IPS-18c (cell line): ENCODE data around the gene CXCL17.
"Not testable (repeated sequence)": the region's sequence is repeated elsewhere in the genome, so short reads cannot be mapped to it uniquely, and the experiment has no call there.

Source experiments
- H3K4me3 ChIP-seq: 2 replicates; pipeline ENCODE4 v1.7.0; 2013; ENCODE audit warnings: low read depth, mild to moderate bottlenecking, low read length, moderate library complexity; ENCODE audit not compliant: insufficient read depth
- H3K9me3 ChIP-seq: one replicate; pipeline ENCODE4 v1.6.1; 2013; ENCODE audit warnings: mild to moderate bottlenecking, low read length, moderate library complexity; ENCODE audit not compliant: control insufficient read depth, insufficient read depth

CXCL17 gene, protein sequence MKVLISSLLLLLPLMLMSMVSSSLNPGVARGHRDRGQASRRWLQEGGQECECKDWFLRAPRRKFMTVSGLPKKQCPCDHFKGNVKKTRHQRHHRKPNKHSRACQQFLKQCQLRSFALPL

DNA sequence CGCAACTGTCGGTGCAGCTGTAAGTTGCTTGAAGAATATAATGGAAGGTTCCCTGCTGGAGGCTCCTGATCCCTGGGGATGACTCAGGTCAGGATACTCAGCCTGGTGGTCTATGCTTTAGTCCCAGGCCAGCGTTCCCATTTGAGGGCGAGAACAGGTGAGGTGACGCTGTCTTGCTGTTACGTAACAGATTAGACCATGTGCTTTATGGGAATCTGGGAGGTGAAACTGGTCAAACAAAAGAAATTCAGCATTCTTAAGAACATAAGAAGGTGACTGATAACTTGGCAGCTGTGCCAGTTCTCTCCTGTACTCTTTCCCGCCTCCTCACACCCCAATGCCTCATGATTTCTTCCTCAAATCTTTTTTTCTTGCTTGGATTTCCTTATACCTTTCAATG, at the start of gene CXCL17:
Gene CXCL17, minus strand, starts transcription at position 114 of the 400 bp plus-strand sequence. CDS start 114 bp downstream, outside the sequence.
- Histone ChIP-seq H3K4me3 (no peak within 1 kb of the TSS; the same call in 1 of the 2 replicates), H3K9me3 (no peaks in the 10 kb centered on the region)

DNA sequence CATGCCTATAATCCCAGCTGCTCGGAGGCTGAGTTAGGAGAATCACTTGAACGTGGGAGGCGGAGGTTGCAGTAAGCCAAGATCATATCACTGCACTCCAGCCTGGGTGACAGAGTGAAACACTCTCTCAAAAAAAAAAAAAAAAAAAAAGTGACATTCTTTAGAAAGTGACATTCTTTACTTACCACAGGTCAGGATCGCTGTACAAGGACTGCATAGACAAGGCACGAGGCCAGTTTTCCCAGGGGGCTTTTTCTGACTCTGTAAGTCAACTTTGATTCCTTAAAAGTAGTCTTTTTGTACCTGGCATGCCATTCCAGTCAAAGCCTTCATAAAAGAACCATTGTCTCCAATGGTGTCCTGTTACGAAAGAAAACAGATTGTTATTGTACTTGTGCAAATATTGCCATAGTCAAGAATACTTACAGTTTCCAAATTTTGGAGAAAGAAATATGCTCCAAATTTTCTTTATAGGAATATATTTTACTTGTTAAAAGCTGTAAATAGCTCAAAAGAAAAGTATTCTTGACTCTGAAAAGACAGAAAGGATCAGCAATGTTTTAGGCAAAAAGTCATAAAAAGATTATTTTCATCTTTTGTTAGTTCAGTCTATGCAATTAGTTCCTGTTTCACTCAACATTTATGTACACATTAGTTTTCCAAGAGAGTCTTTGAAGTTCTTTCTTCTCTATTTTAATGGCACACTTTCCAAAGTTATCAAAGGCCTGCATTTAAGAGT, 46.2 kb upstream of the CXCL17 start:
- Histone ChIP-seq H3K9me3 (no peaks in the 10 kb centered on the region), H3K4me3 (no peak overlapping the region)

GRCh38 chr19:42487798-42488178, 45.0 kb upstream of the CXCL17 start:
- no peak overlapping the region for H3K4me3 ChIP-seq
- H3K9me3 ChIP-seq: no peaks in the 10 kb centered on the region

GRCh38 chr19:42487032-42487797, 44.5 kb upstream of the CXCL17 start:
- Histone ChIP-seq H3K4me3 (no peak overlapping the region), H3K9me3 (no peaks in the 10 kb centered on the region)

GRCh38 chr19:42485036-42485435, 42.3 kb upstream of the CXCL17 start:
- H3K4me3 ChIP-seq, H3K9me3 ChIP-seq: not testable (repeated sequence)

DNA sequence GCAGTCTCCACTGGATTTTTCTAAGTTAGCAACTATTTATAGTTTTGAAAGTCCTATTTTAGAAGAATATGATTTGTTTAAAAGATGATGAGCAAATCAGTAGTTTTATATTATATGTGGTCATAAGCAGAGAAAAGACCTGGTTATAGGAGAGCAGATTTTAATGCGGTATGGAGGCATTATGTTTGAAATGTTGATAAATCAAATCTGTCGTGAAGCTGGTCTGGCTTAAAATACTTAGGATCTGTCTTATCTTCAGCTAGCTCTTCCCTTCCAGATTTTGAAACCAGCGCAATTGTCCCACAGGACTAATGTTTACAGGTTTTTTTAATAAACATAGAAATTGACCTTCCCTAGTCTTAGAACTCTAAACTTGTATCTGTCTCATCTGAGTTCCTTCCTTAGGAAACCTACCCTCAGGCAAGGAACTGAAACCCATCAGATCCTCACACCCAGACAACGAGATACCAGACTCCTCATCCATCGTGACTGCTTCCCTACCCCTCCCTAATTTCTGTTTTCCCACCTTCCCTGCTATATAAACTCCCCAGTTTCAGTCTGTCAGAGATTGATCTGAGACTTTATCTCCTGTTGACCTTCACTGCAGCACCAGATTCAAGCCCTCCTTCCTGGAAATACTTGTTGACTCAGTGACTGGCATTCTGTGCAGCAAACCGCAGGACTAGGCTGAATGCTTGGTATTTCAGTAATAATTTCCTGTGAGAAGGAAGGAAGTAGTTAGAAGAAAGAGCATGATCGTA, 37.8 kb upstream of the CXCL17 start:
- H3K9me3 ChIP-seq: no peaks in the 10 kb centered on the region
- H3K4me3 ChIP-seq: no peak overlapping the region

- Histone ChIP-seq H3K9me3 (no peaks in the 10 kb centered on the region), H3K4me3 (no peak overlapping the region)
Measured at GRCh38 chr19:42479736-42480135, 37.0 kb upstream of the CXCL17 start.

DNA sequence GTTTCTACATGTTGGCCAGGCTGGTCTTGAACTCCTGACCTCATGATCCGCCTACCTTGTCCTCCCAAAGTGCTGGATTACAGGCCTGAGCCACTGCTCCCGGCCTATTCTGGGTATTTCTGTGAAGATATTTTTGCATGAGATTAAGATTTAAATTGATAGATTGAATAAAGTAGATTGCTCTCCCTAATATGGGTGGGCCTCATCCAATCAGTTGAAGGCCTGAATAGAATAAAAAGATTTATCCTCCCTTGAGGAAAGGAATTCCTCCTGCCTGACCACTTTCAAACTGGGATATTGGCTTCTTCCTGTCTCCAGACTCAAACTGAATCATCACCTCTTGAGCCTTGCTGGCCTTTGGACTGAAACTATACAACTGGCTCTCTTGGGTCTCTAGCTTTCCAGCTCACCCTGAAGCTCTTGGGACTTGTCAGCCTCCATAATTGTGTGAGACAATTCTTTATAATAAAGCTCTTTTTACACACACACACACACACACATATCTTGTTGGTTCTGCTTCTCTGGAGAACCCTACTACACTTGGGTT, 36.1 kb upstream of the CXCL17 start:
- H3K9me3 ChIP-seq: no peaks in the 10 kb centered on the region
- no peak overlapping the region for H3K4me3 ChIP-seq

GRCh38 chr19:42477933-42478332, 35.2 kb upstream of the CXCL17 start:
- H3K4me3 ChIP-seq: no peak overlapping the region
- no peaks in the 10 kb centered on the region for H3K9me3 ChIP-seq

- Histone ChIP-seq H3K4me3 (no peak overlapping the region), H3K9me3 (no peaks in the 10 kb centered on the region)
Measured at GRCh38 chr19:42477117-42477516, 34.4 kb upstream of the CXCL17 start.

DNA sequence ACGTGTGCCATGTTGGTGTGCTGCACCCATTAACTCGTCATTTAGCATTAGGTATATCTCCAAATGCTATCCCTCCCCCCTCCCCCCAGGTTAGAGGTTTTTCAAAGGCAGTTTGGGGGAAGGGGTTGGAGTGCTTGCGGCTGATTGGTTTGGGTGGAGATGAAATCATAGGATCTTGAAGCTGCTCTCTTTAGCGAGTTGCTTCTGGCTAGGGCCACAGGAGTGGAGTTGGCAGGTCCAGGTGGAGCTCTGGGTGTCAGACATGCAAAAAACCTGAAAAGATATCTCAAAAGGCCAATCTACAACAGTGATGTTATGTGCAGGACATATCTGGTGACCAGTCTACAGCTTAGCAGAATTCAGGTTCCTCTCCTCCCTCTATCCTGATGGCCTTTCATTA, 32.6 kb upstream of the CXCL17 start:
- no peak overlapping the region for H3K4me3 ChIP-seq

DNA sequence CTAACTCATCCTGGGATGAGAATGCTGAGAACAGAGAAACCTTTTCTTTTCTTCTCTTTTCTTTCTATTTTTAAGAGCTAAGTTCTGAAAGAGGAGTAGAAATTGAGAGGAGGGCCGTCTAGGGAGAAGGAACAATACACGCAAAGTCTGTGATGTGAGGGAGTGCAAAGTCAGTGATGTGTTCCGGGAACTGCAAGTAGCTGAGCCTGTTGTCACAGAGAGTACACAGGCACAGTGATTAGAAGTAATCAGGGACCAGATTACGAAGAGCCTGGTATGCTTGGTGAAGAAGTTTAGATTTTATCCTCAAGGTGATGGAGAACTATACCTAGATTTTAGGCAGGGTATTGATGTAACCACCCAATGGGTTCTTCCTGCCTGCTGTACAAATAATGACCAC, 32.0 kb upstream of the CXCL17 start:
- Histone ChIP-seq H3K9me3 (no peaks in the 10 kb centered on the region), H3K4me3 (no peak overlapping the region)

More for the DNA sequence above, 32.6 kb upstream of the CXCL17 start:
- no peaks in the 10 kb centered on the region for H3K9me3 ChIP-seq

DNA sequence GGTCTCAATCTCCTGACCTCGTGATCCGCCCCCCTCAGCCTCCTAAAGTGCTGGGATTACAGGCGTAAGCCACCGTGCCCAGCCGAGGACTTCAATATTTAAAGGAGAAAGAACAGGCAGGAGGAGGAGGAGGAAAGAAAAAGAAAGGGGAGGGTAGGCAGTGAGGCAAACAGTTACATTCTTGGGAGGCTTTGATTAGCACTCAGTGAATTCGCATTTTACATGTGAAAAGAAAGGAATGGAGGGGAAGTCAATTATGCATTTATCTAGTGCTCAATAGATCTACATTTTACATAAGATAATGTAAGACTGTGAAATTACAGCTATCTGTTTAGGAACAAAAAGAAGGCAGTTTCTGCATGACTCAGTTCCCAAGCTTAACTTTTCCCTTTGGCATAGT, 30.9 kb upstream of the CXCL17 start:
- no peaks in the 10 kb centered on the region for H3K9me3 ChIP-seq
- no peak overlapping the region for H3K4me3 ChIP-seq

DNA sequence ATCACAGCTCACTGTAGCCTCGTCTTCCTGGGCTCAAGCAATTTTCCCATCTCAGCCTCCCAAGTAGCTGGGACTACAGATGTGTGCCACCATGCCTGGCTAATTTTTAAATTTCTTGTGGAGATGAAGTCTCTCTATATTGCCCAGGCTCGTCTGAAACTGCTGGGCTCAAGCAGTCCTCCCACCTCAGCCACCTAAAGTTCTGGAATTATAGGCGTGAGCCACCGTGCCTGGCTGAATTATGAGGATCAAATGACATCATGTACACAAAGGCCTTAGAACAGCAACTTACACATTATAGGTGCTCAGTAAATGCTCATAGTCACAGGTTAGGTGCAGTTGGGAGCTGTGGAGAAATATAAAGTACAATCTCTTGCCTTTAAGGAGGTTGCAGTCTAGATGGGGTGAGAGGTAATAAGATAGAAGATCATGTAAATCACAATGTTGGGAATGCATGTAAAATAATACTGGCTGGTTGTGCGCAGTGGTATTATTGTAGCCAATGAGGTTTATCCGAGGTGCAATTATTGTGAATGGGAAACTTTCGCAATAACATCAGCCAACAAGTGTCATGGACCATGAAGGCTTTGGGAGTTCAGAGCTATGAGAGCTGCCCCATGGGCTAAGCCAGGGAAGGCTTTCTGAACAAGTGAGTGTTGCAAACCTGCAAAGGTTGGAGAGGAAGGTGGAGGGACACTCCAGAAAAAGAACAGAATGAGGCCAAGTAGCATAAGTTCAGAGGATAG, 29.8 kb upstream of the CXCL17 start:
- Histone ChIP-seq H3K9me3 (no peaks in the 10 kb centered on the region), H3K4me3 (no peak overlapping the region)

- H3K9me3 ChIP-seq: no peaks in the 10 kb centered on the region
- H3K4me3 ChIP-seq: no peak overlapping the region
Measured at GRCh38 chr19:42471554-42472249, 29.0 kb upstream of the CXCL17 start.
